Neural cell (in vitro differentiated cells): ENCODE results near the gene F11R. TPM values are rescaled to one million over a fixed set of nuclear protein-coding genes. Genes with fewer than 3 reads are reported as not detected.

ENCODE experiments used
- H2AFZ ChIP-seq: fragments of 200-600, 300-800 bp; sonication (generic), shearing (Covaris generic); 2 replicates; pipeline ENCODE4 v1.6.0; 2014; ENCODE audit warnings: low read depth, mild to moderate bottlenecking, antibody characterized with exemption, low read length, moderate library complexity
- H3F3A ChIP-seq: fragments of 200-600 bp; shearing (Covaris generic); 2 replicates; pipeline ENCODE4 v1.6.1; 2016; ENCODE audit warnings: mild to moderate bottlenecking, moderate library complexity, mixed read lengths, antibody characterized with exemption, low read length; ENCODE audit not compliant: insufficient read depth, poor library complexity, severe bottlenecking
- H3K27ac ChIP-seq: fragments of 200-600, 300-800 bp; sonication (generic), shearing (Covaris generic); 2 replicates; pipeline ENCODE4 v1.5.1; 2014; ENCODE audit warnings: mild to moderate bottlenecking, low read length, moderate library complexity
- H3K27me3 ChIP-seq: fragments of 300-800, 200-600 bp; sonication (generic), shearing (Covaris generic); 2 replicates; pipeline ENCODE4 v1.6.0; 2014; ENCODE audit warnings: mild to moderate bottlenecking, low read depth, low read length, moderate library complexity; ENCODE audit not compliant: insufficient read depth
- H3K36me3 ChIP-seq: fragments of 300-800, 200-600 bp; sonication (generic), shearing (Covaris generic); 2 replicates; pipeline ENCODE4 v1.5.1; 2014; ENCODE audit warnings: mild to moderate bottlenecking, antibody characterized with exemption, low read length, moderate library complexity; ENCODE audit not compliant: insufficient read depth
- H3K4me2 ChIP-seq: fragments of 300-800, 200-600 bp; sonication (generic), shearing (Covaris generic); 2 replicates; pipeline ENCODE4 v1.6.0; 2014; ENCODE audit warnings: mild to moderate bottlenecking, low read length
- H3K4me3 ChIP-seq: fragments of 300-800, 200-600 bp; sonication (generic), shearing (Covaris generic); 2 replicates; pipeline ENCODE4 v1.5.1; 2014; ENCODE audit warnings: mild to moderate bottlenecking, low read length, moderate library complexity
- H3K79me2 ChIP-seq: fragments of 200-600 bp; shearing (Covaris generic); replicated peaks from 2 replicates; pipeline ENCODE4 v1.6.0; 2014; ENCODE audit warnings: mild to moderate bottlenecking, low read length, moderate library complexity; ENCODE audit not compliant: insufficient read depth
- H3K9ac ChIP-seq: fragments of 300-800, 200-600 bp; sonication (generic), shearing (Covaris generic); 2 replicates; pipeline ENCODE4 v1.6.1; 2016; ENCODE audit warnings: mild to moderate bottlenecking, low read length, mixed read lengths
- H3K9me2 ChIP-seq: fragments of 200-600 bp; shearing (Covaris generic); 2 replicates; pipeline ENCODE4 v1.6.1; 2016; ENCODE audit warnings: mild to moderate bottlenecking, low read length, mixed read lengths; ENCODE audit not compliant: insufficient read depth
- H3K9me3 ChIP-seq: fragments of 200-600, 300-800 bp; sonication (generic), shearing (Covaris generic); 2 replicates; pipeline ENCODE4 v1.6.1; 2016; ENCODE audit warnings: mild to moderate bottlenecking, mixed run types, low read length, moderate library complexity, mixed read lengths
- H4K20me1 ChIP-seq: fragments of 200-600 bp; shearing (Covaris generic); 2 replicates; pipeline ENCODE4 v1.6.1; 2016; ENCODE audit warnings: mild to moderate bottlenecking, mixed run types; ENCODE audit not compliant: insufficient read depth
- CTCF ChIP-seq: fragments of 450-650 bp; IDR thresholded peaks from 2 replicates; pipeline ENCODE4 v1.5.1; 2014; ENCODE audit warnings: antibody characterized with exemption, mild to moderate bottlenecking, moderate library complexity; ENCODE audit not compliant: poor library complexity, severe bottlenecking
- EP300 ChIP-seq: fragments of 450-650 bp; conservative IDR thresholded peaks from 2 replicates; pipeline ENCODE4 v1.6.1; 2014; ENCODE audit warnings: antibody characterized with exemption, mild to moderate bottlenecking, moderate library complexity; ENCODE audit not compliant: poor library complexity, severe bottlenecking
- EZH2 ChIP-seq: fragments of 200-600, 300-800 bp; shearing (Covaris generic), sonication (generic); IDR thresholded peaks from 2 replicates; pipeline ENCODE4 v1.6.1; 2014; ENCODE audit warnings: antibody characterized with exemption, low read length, borderline replicate concordance, mild to moderate bottlenecking; ENCODE audit not compliant: insufficient read depth, poor library complexity, severe bottlenecking
- MXI1 ChIP-seq: fragments of 450-650 bp; conservative IDR thresholded peaks from 2 replicates; pipeline ENCODE4 v1.6.1; 2014; ENCODE audit warnings: antibody characterized with exemption, mild to moderate bottlenecking; ENCODE audit not compliant: poor library complexity, severe bottlenecking
- POLR2AphosphoS5 ChIP-seq: IDR thresholded peaks from 2 replicates; pipeline ENCODE4 v1.6.1; 2012
- RAD21 ChIP-seq: fragments of 450-650 bp; conservative IDR thresholded peaks from 2 replicates; pipeline ENCODE4 v1.6.1; 2014; ENCODE audit warnings: antibody characterized with exemption, mild to moderate bottlenecking, moderate library complexity
- REST ChIP-seq: IDR thresholded peaks from 2 replicates; pipeline ENCODE4 v1.6.1; 2012; ENCODE audit warnings: borderline replicate concordance
- SMC3 ChIP-seq: fragments of 450-650 bp; conservative IDR thresholded peaks from 2 replicates; pipeline ENCODE4 v1.6.1; 2014; ENCODE audit warnings: antibody characterized with exemption, mild to moderate bottlenecking, moderate library complexity; ENCODE audit not compliant: poor library complexity
- TAF1 ChIP-seq: IDR thresholded peaks from 2 replicates; pipeline ENCODE4 v1.6.1; 2012; ENCODE audit warnings: low read depth
- polyA plus RNA-seq: library from polyadenylated mRNA; depleted of rRNA; stranded (reverse); fragments of >200 nt; gene quantifications from 2 replicates; pipeline ENCODE4 v1.2.3, GENCODE V29; 2014

The F11R gene
- polyA plus RNA-seq, 1 donor from 2014 or later = 7.3 TPM

GRCh38 chr1:161013488-161014230 lies 7.3 kb downstream of the F11R start:
- no peaks in the 10 kb centered on the region for H4K20me1 ChIP-seq
- no peaks in the 10 kb centered on the region for H3K36me3 ChIP-seq
- H3K27ac ChIP-seq = no peak overlapping the region
- no peak overlapping the region for H3K9ac ChIP-seq
- H3F3A ChIP-seq = no peaks in the 10 kb centered on the region
- no peak overlapping the region for H3K4me3 ChIP-seq
- no peak overlapping the region for H3K4me2 ChIP-seq
- TF ChIP-seq EP300 (no peak), SMC3 (no peak), CTCF (no peak), RAD21 (no peak), REST (no peak), TAF1 (no peak), POLR2AphosphoS5 (no peak), MXI1 (no peak), EZH2 (no peak)
- H3K9me2 ChIP-seq = no peaks in the 10 kb centered on the region
- no peaks in the 10 kb centered on the region for H3K9me3 ChIP-seq
- H2AFZ ChIP-seq = no peak overlapping the region
- no peaks in the 10 kb centered on the region for H3K79me2 ChIP-seq
- no peaks in the 10 kb centered on the region for H3K27me3 ChIP-seq

- no peaks in the 10 kb centered on the region for H3K9me3 ChIP-seq
- H2AFZ ChIP-seq = no peak overlapping the region
- no peak overlapping the region for H3K4me3 ChIP-seq
- no peak overlapping the region for H3K4me2 ChIP-seq
- H3F3A ChIP-seq = no peaks in the 10 kb centered on the region
- no peak overlapping the region for H3K27ac ChIP-seq
- no peaks in the 10 kb centered on the region for H3K36me3 ChIP-seq
- H4K20me1 ChIP-seq = no peaks in the 10 kb centered on the region
- H3K9me2 ChIP-seq = no peaks in the 10 kb centered on the region
- no peak overlapping the region for H3K9ac ChIP-seq
- no peaks in the 10 kb centered on the region for H3K79me2 ChIP-seq
- TF ChIP-seq SMC3 = no peak
- no peak for TF ChIP-seq RAD21
- no peak for TF ChIP-seq TAF1
- no peak for TF ChIP-seq MXI1
- TF ChIP-seq CTCF = no peak
- no peak for TF ChIP-seq REST
- no peak for TF ChIP-seq EZH2
- TF ChIP-seq EP300 = no peak
- H3K27me3 ChIP-seq = no peaks in the 10 kb centered on the region
Observed at GRCh38 chr1:161013131-161013487, 7.8 kb downstream of the F11R start.
